GM19372 (cell line): ENCODE data around the gene ST6GALNAC3.

ENCODE experiments used
- ATAC-seq: cut with Tn5 transposase; IDR thresholded peaks from one replicate; pipeline ENCODE4 v1.9.1; 2021; ENCODE audit warnings: mild to moderate bottlenecking, low read depth, moderate library complexity; ENCODE audit not compliant: unreplicated experiment

Gene ST6GALNAC3

GRCh38 chr1:76138217-76138616, 63.7 kb downstream of the ST6GALNAC3 start:
- ATAC-seq, result no peak

DNA sequence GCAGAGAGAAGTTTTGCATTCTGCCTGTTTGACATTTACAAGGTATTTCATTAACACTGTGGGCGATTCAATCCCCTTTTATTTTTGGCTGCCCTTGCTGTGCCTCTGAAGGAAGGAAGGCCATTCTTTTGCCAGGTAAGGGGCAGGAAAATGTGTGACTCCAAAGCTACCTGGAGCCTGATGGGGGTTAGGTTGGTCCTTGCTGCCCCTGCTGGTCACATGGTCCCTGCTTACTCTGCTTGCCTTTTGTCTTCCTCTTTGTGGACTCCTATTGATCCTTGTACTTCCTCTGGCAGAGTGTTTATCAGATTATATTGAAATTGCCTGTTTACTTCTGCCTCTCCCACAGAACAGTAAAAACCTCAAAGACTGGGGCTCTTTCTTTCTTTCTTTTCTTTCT, 65.7 kb downstream of the ST6GALNAC3 start:
- no peak for ATAC-seq

- no peak for ATAC-seq
These were observed 67.4 kb downstream of the ST6GALNAC3 start for GRCh38 chr1:76141929-76142328.

GRCh38 chr1:76142771-76143540, 68.4 kb downstream of the ST6GALNAC3 start:
- no peak for ATAC-seq

- no peak for ATAC-seq
These were observed 69.7 kb downstream of the ST6GALNAC3 start for GRCh38 chr1:76144247-76144646.

DNA sequence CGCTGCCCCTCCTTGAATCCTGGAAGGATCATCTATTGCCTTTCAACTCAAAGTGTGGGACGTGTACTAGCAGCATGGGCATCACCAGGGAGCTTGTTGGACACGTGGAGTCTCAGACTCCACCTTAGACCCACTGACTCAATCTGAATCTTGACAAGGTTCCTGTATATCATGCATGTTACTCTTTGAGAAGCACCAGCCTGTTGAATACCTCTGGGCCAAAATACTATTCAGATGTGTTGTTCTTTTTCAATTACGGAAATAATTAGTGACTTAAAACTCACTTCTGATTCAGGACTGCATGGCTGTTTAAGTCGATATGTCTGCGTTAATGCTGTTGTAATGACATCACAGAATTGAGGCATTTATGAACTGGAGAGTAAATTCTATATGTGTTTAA, 70.8 kb downstream of the ST6GALNAC3 start:
- no peak for ATAC-seq

DNA sequence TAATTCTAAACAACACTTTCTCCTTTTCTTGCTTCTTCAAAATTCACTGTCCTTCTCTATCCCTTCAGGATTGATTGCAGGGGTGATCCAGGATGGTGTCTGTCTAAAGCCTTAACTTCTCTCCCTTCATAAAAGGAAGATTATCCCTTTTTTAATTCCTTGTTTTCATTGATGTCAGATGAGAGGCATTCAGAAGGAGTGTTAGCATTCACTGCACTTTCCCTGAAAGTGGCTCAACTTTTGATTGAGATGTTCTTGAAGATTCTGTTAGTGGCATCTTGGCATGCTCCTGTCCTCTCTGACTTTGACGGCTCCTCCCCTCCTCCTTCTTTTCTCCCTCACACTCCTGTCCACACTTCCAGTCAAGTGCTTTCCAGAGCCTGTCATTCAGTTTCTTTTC, 71.6 kb downstream of the ST6GALNAC3 start:
- ATAC-seq, result no peak

GRCh38 chr1:76147917-76148316, 73.4 kb downstream of the ST6GALNAC3 start:
- no peak for ATAC-seq

DNA sequence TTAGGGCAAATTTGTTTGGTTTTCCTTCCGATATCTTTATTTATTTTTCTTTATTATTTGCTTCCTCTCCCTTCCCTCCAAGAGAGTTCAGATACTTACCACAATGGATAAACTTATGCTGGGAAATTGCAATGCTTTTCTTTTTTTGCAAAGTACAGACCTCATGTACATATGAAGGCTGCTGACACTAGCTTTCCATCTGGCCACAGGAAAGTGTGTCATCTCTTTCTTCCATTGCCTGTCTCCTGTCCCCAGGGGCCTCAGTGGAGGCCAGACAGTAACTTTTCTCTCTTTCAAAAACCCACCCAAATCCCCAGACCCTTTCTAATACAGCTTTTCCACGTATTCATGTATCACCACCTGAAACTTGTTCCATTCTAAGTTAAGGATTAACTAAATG, 73.9 kb downstream of the ST6GALNAC3 start:
- no peak for ATAC-seq

DNA sequence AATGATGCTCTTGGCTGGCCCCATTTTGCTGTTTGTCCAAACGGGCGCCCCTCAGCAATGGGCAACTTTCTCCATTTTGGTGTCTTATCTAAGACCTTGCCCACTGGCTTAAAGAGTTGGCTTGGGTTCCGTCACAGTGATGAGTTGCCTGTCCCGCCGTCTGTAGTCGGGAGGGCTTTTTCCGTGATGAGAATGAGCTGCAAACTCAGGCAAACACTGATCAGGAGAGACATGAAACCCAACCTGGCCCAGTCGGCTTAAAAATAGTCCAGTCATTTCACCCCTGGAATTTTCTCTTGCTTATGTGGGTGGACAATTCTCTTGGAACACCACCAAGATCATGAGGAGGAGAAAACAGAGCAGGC, 79.3 kb downstream of the ST6GALNAC3 start:
- no peak for ATAC-seq

GRCh38 chr1:76154206-76154956, 79.8 kb downstream of the ST6GALNAC3 start:
- ATAC-seq, result peak; percentile 96

DNA sequence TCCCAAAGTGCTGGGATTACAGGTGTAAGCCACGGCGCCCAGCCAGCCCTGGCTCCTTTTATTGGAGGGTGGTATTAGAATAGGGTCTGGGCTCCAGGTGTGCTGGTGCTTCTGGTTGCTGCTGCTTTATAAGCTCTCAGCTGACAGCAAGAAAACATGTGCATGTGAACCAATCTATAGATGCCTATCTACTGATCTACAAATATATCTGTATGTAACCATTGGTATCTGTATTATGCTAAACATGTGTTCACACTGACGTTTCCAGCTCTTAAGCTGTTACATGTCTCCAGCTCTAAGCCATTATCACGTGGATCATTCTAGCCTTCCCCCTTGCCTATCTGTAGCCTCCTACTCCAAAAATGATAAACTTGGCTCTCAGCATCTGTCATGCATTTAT, 82.4 kb downstream of the ST6GALNAC3 start:
- ATAC-seq, result no peak

DNA sequence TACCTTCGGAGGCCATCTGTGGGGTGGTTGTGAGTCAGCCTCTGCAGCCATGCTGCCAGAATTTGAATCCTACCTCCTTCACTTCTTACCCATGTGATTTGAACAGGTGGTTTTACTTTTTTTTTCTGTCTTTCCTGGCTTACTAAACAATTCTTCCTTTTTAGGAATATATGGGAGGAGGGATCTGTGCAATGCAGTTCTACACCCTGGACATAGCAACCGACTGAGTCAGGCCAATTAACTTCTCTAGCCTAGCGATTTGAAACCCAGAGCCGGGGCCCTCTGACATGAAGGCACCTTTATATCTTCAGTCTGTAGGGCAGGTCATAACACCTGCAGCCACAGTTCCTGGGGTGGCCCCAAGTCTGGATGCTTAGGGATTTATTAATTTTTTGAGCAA, 83.6 kb downstream of the ST6GALNAC3 start:
- no peak for ATAC-seq

- no peak for ATAC-seq
These were observed 85.7 kb downstream of the ST6GALNAC3 start for GRCh38 chr1:76160225-76160624.

DNA sequence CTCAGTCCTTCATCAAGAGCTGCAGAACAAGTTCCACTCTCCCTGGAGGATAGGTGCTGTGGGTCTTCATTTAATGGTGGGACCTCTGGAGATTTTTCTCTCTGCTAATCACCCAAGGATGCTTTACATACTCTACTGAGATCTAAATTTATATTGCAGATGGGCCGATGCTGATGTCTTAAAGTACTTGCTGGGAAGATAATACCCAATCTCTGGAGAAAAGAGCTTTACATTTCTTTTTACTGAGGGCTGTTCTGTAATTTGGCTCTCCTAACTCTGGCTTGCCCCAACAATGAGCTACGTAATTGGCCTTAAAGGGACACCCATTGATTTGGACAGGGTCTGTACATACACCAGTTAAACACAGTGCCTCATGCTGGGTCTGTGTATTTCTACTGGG, 86.9 kb downstream of the ST6GALNAC3 start:
- ATAC-seq, result no peak

- no peak for ATAC-seq
These were observed 87.7 kb downstream of the ST6GALNAC3 start for GRCh38 chr1:76162254-76162653.

- no peak for ATAC-seq
These were observed 89.6 kb downstream of the ST6GALNAC3 start for GRCh38 chr1:76164165-76164564.

DNA sequence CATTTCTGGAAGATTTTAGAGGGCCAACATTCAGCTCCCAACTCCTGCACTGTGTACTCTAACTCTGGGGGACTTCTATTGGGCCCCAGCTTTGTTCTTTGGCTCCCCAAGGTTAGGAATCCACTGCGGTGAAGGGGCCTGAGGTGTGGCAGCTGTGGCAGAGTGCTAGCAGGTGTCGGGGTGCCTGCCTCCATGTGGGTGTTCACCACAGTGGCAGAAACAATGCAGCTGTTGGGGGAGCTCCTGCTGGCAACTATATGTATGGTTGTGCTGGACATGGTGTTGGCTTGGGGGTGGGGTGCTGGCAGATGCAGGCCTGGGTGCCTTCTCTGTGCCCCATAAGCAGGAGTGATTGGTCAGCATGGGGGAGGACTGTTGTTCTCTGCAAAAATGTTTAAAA, 95.5 kb downstream of the ST6GALNAC3 start:
- no peak for ATAC-seq

GRCh38 chr1:76170513-76170912, 96.0 kb downstream of the ST6GALNAC3 start:
- no peak for ATAC-seq

GRCh38 chr1:76176000-76176399, 101.5 kb downstream of the ST6GALNAC3 start:
- ATAC-seq, result no peak

- no peak for ATAC-seq
These were observed 103.1 kb downstream of the ST6GALNAC3 start for GRCh38 chr1:76177615-76178014.

DNA sequence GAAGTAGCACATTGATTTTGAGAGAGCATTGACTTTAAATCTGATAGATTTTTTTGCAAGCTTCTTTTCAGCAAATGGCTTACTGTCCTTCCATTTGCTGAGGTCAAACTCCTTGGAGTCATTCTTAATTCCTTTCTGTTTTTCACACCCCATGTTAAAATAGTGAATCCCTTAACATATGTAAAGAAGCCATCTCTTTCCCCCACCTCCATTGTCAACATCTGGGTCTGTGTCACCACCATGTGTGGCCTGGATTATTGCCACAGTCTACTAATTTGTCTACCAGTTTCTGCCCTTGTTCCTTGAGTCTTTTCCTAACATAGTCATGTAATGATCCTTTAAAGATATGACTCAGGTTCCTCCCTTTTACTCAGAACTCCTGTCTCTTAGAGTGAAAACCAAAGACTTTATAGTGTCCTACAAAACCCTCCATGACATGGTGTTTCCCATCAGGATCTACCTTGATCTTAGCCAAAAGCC, 104.7 kb downstream of the ST6GALNAC3 start:
- no peak for ATAC-seq
